Amygdala (tissue), 56 donors: ENCODE measurements around the gene NKX2-4.
"Not testable (repeated sequence)": the region's sequence is repeated elsewhere in the genome, so short reads cannot be mapped to it uniquely, and the experiment has no call there.

Source experiments
- DNase-seq, 56 donors: peaks; one replicate each; lab custom pipeline; 2025; lab: John Stamatoyannopoulos, UW

NKX2-4 gene

GRCh38 chr20:21395051-21395665, 2.2 kb downstream of the NKX2-4 start:
- no peak for DNase-seq

DNA sequence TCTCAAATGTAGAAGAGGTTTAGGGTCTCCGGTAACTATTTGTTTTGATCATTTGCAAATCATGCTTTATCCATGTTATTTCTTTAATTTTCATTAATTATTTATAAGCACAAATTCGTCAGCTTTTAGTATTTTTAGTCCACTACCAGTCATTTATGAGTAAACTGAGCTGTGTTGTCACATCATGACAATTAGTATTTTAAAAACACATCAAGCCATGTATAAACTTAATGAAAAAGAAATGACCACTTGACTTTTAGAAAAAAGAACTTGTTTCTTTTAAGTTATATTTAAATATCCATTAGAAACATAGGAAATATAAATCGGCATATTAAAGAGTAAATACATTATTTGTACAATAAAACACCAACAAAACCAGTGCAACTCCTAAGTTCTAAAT, 2.8 kb downstream of the NKX2-4 start:
- no peak for DNase-seq

DNA sequence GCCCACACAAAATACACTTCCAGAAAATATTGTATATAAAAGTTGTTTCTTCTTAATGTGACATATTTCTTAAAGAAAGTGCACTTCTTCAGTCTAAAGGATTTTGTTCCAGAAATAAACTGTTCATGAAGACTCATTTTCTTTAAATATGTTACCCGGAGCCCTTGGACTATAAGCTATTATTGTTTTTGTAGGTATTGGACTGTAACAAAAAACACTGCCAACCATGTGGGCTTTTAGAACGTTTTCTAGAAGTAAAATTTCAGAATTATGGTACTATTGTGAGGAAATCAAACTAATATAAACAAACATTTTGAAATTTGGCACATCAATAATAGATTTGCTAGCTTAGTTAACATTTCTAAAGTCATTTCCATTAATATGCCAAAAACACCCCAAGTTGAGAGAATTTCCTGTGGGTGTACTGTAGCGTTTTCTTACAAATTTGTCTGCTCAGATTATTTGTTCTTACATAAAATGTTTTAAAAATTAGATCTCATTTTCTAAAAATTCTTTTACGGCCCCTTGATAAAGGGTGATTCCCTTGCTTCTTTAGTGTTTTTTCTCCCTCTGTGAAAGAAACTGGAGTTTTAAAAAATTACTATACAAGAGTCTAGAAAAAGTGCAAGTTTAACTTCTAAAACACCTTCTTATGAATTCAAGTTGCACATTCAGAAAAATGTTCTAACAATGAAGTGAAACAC, 3.4 kb downstream of the NKX2-4 start:
- no peak for DNase-seq

DNA sequence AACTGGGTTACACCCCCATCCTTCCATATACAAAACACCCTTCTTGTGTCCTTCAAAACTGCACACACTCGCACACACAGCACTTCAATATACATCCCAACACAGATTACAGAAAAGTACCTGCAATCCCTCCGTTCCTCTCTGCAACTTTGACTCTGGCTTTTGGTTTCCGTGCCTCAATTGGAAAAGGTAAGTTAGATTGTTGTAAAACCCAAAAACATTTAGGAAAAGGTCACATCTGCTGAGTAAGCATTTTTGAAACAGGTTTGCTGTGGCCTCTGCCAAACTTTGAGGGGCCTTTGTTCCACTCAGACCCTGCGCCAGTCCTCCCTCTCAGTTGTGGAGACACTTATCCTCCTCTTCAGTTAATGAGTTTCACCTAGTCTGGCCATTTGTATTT, 4.2 kb downstream of the NKX2-4 start:
- no peak for DNase-seq

DNA sequence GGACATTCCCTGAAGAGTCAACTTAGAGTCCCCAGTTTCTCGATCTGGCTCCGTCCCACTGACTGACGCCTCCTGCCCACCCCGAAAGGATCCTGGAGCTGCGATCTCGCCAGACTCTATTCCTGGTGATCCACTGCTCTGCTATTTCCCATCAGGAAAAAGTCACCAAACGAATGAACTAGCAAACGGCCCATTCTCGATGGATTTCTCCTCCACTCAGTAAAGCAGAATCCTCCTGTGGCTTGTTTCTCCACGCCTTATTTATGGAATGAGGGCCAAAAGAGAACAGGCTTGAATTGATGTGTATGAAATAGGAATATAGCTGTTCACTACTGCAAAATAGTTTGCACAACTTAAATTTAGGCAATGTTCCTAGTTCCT, 5.4 kb downstream of the NKX2-4 start:
- no peak for DNase-seq

DNA sequence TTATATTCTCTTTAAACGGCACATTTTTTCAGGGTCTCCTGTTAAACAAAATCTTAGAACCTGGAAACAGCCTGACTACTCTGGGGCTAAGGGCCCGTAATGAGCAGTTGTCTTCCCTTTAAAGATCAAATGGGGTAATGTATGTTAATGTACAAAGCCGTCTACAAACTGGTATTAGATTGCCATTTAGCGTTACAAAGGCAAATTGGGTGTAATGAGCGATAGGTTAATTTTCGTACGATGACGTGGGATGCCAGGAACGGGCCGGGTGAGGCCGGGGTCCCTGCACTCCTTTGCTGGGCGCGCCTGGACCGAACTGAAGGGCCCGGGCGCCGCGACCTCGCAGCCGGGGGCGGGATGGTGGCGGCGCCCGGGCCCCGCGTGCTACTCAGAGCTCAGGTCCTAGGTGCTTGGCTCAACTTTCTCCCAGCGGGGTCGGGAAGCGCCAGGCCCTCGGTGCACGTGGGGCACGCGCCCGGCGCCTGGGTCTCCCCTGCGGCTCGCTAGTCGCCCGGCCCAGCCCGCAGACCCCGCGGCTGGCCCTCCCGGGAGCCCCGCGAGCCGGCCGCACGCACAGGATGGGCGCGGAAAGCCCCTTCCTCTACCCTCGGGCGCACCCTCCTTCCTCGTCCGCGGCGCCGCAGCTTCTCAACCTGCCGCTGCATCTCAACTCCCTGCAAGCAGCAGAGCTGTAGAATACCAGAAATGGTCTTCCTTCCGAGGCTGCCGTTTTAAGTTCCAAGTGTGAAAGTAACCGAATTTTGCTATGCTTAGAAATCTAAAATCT, 5.9 kb downstream of the NKX2-4 start:
- DNase-seq, result no peak

DNA sequence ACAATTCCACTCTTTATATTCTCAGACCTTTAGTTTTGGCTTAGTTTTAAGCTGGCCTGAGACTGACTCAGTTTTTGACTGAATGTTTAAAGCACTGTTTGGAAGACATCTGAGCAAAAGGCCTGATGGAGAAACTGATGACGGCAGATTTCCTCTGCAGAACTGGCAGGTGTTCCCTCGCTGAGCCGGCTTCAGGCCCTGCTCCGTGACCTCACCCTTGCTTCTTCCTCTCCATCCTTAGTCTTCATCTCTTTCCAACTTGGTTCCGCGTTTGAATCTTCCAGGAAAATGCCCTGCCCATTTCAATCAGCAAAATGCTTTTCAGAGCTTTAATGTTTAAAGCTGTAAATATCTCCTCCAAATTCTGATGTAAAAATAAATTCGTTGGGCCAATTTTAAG, 6.6 kb downstream of the NKX2-4 start:
- DNase-seq, result no peak

DNA sequence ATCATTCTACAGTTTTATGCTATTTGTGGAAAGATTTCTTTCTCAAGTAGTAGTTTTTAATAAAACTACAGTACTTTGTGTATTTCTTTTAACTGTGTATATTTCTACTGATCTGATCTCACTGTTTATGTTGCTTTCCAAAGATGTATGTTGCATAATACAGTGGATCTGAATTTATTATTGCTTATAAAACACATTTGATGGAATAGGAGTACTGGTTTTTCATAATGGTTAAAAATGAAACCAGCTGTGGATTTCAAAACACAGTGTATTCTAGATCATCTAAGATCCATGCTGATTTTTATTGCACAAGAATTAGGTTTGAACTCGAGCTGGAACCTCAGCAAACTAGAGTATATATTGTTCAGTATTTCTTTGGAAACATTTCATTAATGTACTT, 8.0 kb downstream of the NKX2-4 start:
- DNase-seq, result no peak

GRCh38 chr20:21388566-21388965, 8.8 kb downstream of the NKX2-4 start:
- DNase-seq, result no peak

GRCh38 chr20:21387528-21387927, 9.8 kb downstream of the NKX2-4 start:
- DNase-seq, result no peak

DNA sequence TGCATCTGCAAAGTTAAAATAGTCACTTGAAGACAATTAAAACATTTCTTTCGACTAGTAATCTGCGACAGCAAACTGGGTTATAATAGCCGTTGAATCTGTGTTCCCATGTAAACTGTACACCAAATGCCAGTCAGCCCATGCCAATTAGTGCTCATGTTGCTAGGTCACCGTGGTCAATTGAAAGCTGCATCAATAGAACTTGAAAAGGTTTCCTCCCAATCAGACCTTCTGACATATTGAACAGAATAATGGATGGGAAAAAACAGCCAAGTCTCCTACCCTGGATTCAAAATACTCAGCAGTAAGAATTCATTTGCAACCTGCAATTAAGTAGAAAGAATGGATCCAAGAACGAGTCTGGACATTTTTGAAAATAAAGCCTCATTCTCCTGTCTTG, 11.2 kb downstream of the NKX2-4 start:
- no peak for DNase-seq

GRCh38 chr20:21384308-21384892, 12.9 kb downstream of the NKX2-4 start:
- no peak for DNase-seq

DNA sequence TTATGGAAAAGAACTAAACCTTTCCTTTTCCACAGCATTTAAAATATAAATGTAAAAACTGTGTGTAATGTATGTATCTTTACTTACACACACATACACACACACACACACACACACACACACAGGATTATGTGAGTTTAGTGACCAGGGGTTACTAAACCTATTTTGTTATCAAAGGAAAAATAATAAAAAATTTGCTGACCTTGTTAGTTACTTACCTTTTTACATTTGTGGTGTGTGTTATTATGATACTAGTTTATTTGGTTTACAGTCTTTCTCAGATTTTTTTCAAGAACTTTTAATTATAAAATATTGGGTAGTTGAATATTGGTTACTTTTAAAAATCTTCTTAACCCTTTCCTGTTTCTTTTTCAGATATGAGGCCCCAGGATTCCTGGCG, 15.7 kb downstream of the NKX2-4 start:
- DNase-seq, result no peak

- no peak for DNase-seq
These were observed 16.6 kb downstream of the NKX2-4 start for GRCh38 chr20:21380711-21381110.

DNA sequence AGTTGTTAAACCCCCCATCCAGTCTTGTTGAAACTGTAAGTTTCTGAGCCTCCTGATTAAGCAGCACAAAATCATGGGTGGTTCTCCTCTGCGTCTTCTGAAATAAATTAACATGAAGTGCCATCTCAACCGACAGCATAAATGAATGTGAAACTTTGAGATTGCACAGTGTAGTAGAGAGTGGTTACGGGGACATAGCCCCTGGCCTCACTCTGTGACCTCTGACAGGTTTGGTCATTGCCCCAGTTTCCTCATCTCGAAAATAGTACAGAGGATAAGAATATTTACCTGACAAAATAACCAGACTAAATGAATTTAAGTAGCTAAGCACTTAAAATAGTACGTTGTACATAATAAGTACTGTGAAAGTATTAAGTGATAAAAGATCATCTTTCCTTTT, 19.1 kb downstream of the NKX2-4 start:
- no peak for DNase-seq

DNA sequence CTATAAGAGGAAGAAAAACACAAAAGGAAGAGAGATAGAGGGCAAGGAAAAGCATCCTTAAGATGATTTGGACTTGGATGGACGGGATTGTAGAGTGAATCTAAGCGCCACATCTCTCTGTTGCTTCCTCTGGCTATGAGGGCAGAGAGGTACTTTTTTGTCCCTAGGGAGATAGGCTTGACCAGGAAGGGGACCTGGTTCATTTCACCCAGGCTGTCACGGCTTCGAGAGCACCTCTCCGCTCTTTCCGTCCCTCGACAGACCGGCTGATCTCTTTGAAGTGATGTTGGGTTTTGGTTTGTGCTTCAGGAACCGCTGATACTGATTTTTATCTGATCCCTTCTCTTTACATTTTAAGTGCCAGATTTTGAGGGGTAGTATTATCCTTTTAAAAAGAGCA, 19.6 kb downstream of the NKX2-4 start:
- DNase-seq, result no peak

GRCh38 chr20:21376626-21377025, 20.7 kb downstream of the NKX2-4 start:
- DNase-seq, result no peak

DNA sequence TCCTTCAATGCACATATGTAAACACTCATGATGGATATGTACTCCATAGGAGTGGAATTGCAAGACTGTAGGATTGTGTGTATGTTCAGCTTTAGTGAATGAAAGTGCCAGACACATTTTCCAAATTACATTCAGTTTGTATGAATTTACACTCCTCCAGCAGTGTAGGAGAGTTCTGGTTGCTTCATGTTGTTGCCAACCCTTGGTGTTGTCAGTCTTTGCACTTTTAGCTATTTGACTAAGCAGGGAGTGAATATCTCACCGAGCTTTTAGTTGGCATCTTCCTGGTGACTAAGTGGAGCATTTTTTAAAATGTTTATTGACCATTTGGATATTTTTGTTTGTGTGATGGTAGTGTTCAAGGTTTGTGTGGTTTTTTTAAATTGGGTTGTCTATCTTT, 23.9 kb downstream of the NKX2-4 start:
- no peak for DNase-seq

GRCh38 chr20:21372016-21372415, 25.3 kb downstream of the NKX2-4 start:
- DNase-seq, result no peak

GRCh38 chr20:21371193-21371592, 26.1 kb downstream of the NKX2-4 start:
- DNase-seq, result no peak

DNA sequence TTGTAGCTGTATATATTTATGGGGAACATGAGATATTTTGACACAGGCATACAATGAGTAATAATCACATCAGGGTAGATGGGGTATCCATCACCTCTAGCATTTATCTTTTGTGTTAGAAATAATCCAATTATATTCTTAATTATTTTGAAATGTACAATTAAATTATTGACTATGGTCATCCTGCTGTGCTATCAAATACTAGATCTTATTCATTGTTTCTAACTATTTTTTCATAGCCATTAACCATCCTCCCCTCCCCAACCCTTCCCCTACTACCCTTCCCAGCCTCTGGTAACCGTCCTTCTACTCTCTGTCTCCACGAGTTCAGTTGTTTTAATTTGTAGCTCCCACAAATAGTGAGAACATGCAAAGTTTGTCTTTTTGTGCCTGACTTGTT, 28.5 kb downstream of the NKX2-4 start:
- no peak for DNase-seq

GRCh38 chr20:21366273-21366672, 31.1 kb downstream of the NKX2-4 start:
- DNase-seq, result not testable (repeated sequence)
